NCI-H748 (cell line): ENCODE data around the gene NLRP5.
A peak's percentile ranks its signal among the peaks of the same experiment; 100 is the strongest.
"Not testable (repeated sequence)": the region's sequence is repeated elsewhere in the genome, so short reads cannot be mapped to it uniquely, and the experiment has no call there.

Experiments
- DNase-seq: peaks from one replicate; lab custom pipeline; 2025; ENCODE audit not compliant: unreplicated experiment; lab: John Stamatoyannopoulos, UW

Gene NLRP5

GRCh38 chr19:56098237-56098636, 111.7 kb downstream of the NLRP5 start:
- DNase-seq, result not testable (repeated sequence)

DNA sequence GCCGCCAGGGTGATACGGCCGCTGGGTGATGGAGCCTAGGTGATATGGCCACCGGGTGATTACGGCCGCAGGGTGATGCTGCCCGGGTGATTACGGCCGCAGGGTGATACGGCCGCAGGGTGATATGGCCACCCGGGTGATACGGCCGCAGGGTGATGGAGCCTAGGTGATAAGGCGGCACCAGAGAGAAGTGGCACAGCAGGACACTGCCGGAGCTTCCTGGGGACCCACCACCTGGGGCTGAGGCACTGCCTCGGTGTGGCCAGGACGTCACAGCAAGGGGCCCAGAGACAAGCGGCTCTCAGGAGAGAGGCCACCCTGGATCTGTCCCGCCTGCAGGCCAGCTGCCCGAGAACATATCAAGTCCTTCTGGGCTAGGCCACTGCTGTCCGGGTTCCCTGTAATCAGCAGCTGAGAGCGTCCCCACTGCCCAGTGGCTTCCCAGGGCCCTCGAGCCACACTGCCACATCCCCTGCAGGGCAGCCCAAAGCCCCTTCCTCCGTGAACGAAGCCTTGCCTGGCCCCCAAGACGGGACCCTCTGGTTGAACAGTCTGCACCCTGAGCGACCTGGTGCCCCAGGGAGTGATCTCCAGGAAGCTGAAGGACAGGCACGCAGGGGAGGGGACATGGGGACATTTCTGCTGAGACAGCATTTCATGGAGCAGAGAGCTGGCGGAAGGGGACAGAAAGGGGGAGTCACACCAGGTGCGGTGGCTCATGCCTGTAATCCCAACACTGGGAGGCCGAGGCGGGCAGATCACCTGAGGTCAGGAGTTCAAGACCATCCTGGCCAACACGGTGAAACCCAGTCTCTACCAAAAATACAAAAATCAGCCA, 112.4 kb downstream of the NLRP5 start:
- DNase-seq, result no peak

DNA sequence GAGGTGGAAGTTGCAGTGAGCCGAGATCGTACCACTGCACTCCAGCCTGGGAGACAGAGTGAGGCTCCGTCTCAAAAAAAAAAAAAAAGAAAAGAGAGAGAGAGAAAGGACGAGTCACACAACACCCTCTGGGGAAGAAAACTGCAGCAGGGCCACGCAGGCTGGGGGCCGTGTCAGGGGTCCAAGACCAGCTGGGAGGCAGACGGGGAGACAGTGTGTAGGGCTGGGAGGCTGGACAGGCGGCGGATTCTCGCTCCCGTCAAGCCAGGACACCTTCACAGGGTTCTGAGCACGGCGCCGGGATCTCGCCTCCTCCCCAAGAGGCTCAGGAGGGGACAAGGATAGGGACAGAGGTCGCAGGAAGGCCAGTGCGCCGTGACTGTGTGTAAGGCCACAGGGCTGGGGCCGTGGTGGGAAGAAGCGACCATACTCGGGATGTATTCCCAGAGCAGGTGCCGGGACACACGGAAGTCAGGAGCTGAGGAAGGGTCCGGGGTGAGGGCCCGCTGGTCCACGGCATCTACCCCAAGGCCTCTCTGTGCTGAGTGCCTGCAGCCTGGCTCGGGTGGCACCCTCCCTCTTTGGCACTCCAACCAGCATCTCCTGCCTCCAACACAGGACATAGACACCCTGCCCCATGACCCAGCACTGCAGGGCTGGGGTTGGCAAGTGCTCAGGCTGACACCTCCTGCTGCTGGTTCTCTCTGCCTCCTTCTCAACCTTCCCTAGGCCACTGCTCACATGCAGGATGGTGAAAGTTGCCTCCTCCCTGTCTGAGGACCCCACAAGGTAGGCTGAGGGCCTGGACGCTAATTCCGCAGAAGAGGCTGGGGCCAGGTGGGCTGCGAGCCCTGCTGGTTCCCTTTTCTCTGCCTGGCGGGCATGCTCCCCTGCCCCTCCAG, 113.3 kb downstream of the NLRP5 start:
- no peak for DNase-seq

- DNase-seq, result no peak
These were observed 114.5 kb downstream of the NLRP5 start for GRCh38 chr19:56101095-56101494.

- DNase-seq, result no peak
These were observed 115.4 kb downstream of the NLRP5 start for GRCh38 chr19:56101746-56102535.

- DNase-seq, result no peak
These were observed 116.5 kb downstream of the NLRP5 start for GRCh38 chr19:56103027-56103614.

DNA sequence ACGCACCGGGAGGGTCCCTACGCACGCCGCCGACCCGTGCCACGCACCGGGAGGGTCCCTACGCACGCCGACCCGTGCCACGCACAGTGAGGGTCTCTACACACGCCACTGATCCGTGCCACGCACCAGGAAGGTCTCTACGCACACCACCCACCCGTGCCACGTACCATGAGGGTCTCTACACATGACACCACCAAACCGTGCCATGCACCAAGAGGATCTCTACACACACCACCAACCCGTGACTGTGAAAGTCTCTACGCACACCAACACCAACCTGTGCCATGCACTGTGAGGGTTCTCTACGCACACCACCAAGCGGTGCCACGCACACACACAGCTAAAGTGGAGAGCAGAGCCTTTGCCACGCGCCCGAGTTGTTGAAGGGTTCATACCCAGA, 117.8 kb downstream of the NLRP5 start:
- no peak for DNase-seq

GRCh38 chr19:56105090-56105701, 118.6 kb downstream of the NLRP5 start:
- DNase-seq, result peak; percentile 83

- DNase-seq, result not testable (repeated sequence)
These were observed 119.3 kb downstream of the NLRP5 start for GRCh38 chr19:56105831-56106396.

DNA sequence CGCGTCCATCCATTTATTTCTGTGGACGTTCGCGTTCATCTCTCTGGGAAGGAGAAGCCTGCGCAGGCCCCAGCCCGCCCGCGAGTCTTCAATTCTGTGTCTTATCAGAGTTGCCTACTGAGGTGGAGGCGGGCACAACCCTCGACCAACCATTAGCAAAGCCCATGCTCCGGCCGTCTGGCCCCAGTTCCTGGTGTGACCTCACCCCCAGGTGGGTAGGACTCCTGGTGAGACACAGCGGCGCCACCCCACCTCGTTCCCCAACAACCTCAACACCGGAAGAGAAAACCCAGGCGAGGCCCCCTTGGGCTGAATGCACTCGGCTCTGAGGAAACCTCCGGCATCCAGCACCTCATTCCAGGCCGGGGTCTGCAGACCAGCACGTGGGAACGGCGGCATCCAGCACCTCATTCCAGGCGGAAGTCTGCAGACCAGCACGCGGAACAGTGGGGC, 119.8 kb downstream of the NLRP5 start:
- no peak for DNase-seq

DNA sequence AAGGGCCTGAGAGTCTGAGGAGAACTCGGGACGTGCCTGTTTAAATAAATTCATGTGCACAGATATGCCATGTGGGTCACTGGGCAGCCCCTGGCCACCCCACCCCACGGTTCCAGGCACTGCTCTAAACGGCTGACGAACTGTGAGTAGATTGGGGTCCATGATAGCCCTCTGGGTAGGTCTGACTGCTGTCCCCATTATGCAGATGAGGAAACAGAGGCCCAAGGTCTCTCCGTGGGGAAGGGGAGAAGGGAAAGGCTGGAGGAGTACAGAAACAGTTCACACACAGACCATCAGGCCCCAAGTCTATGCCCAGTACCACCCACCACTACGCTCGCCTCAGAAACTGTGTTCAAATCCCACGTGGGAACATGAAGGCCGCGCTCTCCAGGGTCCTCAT, 120.4 kb downstream of the NLRP5 start:
- no peak for DNase-seq

DNA sequence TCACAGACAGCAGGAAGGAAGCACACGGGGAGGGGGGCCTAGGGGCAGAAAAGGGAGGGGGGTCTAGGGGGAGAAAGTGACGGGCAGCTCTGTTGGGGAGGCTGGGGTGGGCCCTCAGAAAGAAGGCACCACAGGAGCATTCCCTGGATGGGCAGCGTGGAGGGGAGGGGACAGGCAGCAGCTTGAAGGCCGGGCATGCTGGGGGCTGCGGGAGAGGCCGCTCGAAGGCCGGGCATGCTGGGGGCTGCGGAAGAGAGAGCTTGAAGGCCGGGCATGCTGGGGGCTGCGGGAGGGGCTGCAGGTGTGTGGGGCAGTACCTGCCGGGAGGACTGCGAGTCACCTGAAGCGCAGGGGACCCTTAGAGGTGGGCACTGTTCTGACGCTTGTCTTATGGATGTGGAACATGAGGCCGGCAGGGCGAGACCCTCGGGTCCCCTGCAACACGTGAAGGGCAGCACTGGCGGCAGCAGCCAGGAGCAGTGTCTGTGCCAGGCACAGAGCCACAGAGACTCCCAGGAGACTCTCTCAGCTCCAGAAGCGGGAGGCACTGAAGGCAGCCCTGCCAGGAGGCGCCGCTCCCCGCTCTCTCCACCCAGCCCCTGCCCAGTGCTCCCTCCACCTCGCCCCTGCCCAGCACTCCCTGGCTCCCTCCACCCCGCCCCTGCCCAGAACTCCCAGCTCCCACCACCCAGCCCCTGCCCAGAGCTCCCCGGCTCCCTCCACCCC, 121.2 kb downstream of the NLRP5 start:
- DNase-seq, result no peak

- DNase-seq, result no peak
These were observed 122.0 kb downstream of the NLRP5 start for GRCh38 chr19:56108447-56109195.

GRCh38 chr19:56109226-56109625, 122.7 kb downstream of the NLRP5 start:
- DNase-seq, result no peak

- DNase-seq, result no peak
These were observed 124.2 kb downstream of the NLRP5 start for GRCh38 chr19:56110515-56111448.
